Fibroblast of pulmonary artery (primary cell): Measurements from ENCODE around the gene ZSCAN10.
"Not testable (repeated sequence)": the region's sequence is repeated elsewhere in the genome, so short reads cannot be mapped to it uniquely, and the experiment has no call there.

Experiments
- DNase-seq: peaks from one replicate; pipeline ENCODE4 v3.0.0-alpha.2; 2010; ENCODE audit warnings: low read depth
- H3K4me3 ChIP-seq: replicated peaks from 2 replicates; pipeline ENCODE4 v1.5.1; 2011; ENCODE audit warnings: low read depth, mild to moderate bottlenecking, control low read depth, low read length, moderate library complexity
- TF ChIP-seq, protein P1 (sequence below): IDR thresholded peaks from 2 replicates; pipeline ENCODE4 v1.5.1; 2011; ENCODE audit warnings: mild to moderate bottlenecking, control low read depth, low read length, inconsistent platforms; ENCODE audit errors: missing control alignments

Gene ZSCAN10

DNA sequence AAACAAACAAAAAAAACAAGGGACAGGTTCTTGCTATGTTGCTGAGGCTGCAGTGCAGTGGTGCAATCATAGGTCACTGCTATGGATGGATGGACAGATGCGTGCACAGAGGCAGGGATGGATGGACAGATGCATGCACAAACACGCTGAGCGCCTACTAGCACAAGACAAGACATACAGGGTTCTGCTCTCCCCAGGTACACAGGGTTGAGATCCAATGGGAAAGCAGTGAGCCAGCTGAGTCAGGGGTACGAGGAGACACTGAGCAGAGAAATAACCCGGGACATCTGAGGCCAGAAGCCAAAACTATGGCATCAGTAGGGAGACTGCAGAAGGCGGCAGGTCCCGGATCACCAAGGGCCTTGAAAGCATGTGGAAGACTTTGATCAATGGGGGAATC lies 27.4 kb downstream of the ZSCAN10 start:
- no peak overlapping the region for H3K4me3 ChIP-seq
- TF ChIP-seq, protein P1, sequence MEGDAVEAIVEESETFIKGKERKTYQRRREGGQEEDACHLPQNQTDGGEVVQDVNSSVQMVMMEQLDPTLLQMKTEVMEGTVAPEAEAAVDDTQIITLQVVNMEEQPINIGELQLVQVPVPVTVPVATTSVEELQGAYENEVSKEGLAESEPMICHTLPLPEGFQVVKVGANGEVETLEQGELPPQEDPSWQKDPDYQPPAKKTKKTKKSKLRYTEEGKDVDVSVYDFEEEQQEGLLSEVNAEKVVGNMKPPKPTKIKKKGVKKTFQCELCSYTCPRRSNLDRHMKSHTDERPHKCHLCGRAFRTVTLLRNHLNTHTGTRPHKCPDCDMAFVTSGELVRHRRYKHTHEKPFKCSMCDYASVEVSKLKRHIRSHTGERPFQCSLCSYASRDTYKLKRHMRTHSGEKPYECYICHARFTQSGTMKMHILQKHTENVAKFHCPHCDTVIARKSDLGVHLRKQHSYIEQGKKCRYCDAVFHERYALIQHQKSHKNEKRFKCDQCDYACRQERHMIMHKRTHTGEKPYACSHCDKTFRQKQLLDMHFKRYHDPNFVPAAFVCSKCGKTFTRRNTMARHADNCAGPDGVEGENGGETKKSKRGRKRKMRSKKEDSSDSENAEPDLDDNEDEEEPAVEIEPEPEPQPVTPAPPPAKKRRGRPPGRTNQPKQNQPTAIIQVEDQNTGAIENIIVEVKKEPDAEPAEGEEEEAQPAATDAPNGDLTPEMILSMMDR = no peak
- DNase-seq = no peak

DNA sequence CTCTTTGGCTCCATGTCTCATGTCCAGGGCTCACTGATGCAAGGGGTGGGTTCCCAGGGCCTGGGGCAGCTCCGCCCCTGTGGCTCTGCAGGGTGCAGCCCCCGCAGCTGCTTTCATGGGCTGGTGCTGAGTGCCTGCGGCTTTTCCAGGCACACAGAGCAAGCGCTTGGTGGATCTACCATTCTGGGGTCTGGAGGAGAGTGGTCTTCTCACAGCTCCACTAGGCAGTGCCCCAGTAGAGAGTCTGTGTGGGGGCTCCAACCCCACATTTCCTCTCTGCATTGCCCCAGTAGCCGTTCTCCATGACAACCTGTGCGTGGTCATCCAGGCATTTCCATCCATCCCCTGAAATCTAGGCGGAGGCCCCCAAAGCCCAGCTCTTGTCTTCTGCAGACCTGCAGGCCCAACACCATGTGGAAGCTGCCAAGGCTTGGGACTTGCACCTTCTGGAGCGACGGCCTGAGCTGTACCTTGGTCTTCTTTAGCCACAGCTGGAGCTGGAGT lies 28.4 kb downstream of the ZSCAN10 start:
- TF ChIP-seq, protein P1 = no peak
- no peak for DNase-seq
- no peak overlapping the region for H3K4me3 ChIP-seq

DNA sequence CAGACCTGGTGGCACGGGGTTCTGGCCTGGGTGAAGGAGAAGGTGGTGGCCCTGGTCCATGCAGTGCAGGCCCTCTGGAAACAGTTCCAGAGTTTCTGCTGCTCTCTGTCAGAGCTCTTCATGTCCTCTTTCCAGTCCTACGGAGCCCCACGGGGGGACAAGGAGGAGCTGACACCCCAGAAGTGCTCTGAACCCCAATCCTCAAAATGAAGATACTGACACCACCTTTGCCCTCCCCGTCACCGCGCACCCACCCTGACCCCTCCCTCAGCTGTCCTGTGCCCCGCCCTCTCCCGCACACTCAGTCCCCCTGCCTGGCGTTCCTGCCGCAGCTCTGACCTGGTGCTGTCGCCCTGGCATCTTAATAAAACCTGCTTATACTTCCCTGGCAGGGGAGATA lies 29.9 kb downstream of the ZSCAN10 start:
- H3K4me3 ChIP-seq, DNase-seq: not testable (repeated sequence)

DNA sequence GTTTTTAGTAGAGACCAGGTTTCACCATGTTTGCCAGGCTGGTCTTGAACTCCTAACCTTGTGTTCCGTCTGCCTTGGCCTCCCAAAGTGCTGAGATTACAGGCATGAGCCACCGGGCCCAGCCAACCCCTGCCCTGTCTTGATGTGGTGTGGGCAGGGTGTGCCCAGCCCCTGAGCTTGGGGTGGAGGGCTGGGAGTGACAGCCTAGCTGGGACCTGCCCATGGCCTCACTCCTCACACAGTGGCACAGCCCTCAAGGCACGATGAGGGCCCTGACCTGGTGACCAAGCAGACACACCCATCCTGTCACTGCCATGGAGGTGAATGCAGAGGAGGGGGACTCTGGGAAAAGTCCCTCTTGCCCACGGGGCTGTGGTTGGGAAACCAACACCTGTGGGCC lies 30.6 kb downstream of the ZSCAN10 start:
- no peak for DNase-seq
- TF ChIP-seq, protein P1 = no peak
- no peak overlapping the region for H3K4me3 ChIP-seq

DNA sequence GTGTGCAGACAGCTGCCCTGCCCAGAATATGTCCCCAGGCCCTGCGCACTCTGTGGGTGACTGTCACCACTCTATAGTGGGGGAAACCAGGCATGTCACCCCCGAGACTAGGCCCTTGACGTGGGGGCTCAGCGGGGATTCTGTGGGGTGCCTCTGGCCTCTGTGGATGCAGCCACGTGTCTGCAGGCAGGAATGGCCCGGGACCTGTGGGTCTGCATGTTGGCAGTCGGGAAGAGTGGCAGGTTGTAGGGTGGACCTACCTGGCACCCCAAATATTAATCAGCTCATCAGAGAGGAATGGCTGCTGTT lies 32.7 kb downstream of the ZSCAN10 start:
- no peak for DNase-seq
- peak overlapping the region; percentile 48 for H3K4me3 ChIP-seq
- TF ChIP-seq, protein P1 = no peak

DNA sequence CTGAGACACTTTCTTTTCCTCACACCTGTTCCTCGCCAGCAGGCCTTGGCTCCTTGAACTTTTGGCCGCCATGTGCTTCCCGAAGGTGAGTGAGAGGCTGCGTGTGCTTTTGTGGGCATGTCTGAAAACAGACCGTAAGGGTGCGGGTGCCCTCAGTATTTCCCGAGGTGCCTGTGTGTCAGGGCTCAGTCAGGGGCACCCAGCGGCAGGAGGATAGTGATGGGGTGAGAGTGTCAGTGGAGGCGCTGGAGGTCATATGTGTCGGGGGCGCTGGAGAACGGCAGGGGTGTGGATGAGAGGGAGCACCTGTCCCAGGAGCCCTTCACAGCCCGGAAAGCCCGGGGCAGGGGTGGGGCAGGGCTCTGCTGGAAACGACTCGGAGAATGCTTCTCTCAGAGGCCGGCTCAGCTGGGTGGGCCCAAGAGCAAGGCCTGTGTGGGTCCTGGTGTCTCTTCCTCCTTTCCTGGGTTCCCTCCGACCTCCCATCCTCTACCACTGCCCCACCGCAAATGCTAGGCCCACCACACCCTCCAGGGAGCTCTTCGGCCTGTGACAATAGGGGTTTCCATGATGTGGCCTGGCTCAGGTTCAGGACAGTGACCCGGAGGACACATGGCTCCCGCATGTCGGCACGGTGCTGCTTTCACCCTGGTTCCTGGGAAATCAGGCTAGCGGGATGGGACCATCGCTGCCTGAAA lies 33.2 kb downstream of the ZSCAN10 start:
- DNase-seq = no peak
- H3K4me3 ChIP-seq = peak overlapping the region; percentile 48
- TF ChIP-seq, protein P1 = no peak

DNA sequence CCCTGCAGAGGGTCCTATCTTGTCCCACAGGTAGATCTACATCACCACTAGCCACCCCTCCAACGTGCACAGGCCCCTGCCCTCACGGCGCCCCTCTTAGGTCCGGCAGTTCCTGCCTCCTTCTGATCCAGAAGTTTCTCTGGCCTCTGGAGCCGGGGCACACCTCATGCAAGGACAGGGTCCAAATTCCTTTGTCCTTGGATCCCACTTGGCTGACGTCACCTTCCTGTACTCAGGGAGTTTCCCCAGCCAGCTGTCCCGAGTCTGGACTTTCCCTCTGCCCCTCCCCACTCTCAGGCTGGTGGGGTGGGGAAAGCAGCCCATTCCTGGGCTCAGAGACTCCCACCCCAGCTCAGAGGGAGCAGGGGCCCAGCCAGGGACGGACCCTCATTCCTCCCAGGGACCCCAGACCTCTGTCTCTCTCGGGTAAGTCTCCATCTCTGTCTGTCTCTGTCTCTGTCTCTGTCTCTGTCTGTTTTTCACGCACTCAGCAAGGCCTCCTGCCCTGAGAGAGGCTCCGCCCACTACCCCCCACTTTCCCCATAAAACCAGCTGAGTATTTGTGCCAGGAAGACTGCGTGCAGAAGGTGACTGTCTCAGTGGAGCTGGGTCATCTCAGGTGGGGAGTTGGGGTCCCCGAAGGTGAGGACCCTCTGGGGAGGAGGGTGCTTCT lies 33.9 kb downstream of the ZSCAN10 start, which contains the start of gene IL32:
IL32 (plus strand) TSS at position 572 of the 673 bp plus-strand sequence. CDS start 172 bp downstream, outside the sequence.
- peak within 1 kb of the TSS; percentile 48 for H3K4me3 ChIP-seq

More for the DNA sequence above, 33.9 kb downstream of the ZSCAN10 start, which contains the start of gene IL32:
- peak; percentile 91 for DNase-seq
- TF ChIP-seq, protein P1 = no peak
